Neural cell (in vitro differentiated cells): ENCODE results near the gene PLEKHG3. TPM values are rescaled to one million over a fixed set of nuclear protein-coding genes. Genes with fewer than 3 reads are reported as not detected.

Source experiments
- H2AFZ ChIP-seq: fragments of 200-600, 300-800 bp; sonication (generic), shearing (Covaris generic); 2 replicates; pipeline ENCODE4 v1.6.0; 2014; ENCODE audit warnings: low read depth, mild to moderate bottlenecking, antibody characterized with exemption, low read length, moderate library complexity
- H3F3A ChIP-seq: fragments of 200-600 bp; shearing (Covaris generic); 2 replicates; pipeline ENCODE4 v1.6.1; 2016; ENCODE audit warnings: mild to moderate bottlenecking, moderate library complexity, mixed read lengths, antibody characterized with exemption, low read length; ENCODE audit not compliant: insufficient read depth, poor library complexity, severe bottlenecking
- H3K27ac ChIP-seq: fragments of 200-600, 300-800 bp; sonication (generic), shearing (Covaris generic); 2 replicates; pipeline ENCODE4 v1.5.1; 2014; ENCODE audit warnings: mild to moderate bottlenecking, low read length, moderate library complexity
- H3K27me3 ChIP-seq: fragments of 300-800, 200-600 bp; sonication (generic), shearing (Covaris generic); 2 replicates; pipeline ENCODE4 v1.6.0; 2014; ENCODE audit warnings: mild to moderate bottlenecking, low read depth, low read length, moderate library complexity; ENCODE audit not compliant: insufficient read depth
- H3K36me3 ChIP-seq: fragments of 300-800, 200-600 bp; sonication (generic), shearing (Covaris generic); 2 replicates; pipeline ENCODE4 v1.5.1; 2014; ENCODE audit warnings: mild to moderate bottlenecking, antibody characterized with exemption, low read length, moderate library complexity; ENCODE audit not compliant: insufficient read depth
- H3K4me2 ChIP-seq: fragments of 300-800, 200-600 bp; sonication (generic), shearing (Covaris generic); 2 replicates; pipeline ENCODE4 v1.6.0; 2014; ENCODE audit warnings: mild to moderate bottlenecking, low read length
- H3K4me3 ChIP-seq: fragments of 300-800, 200-600 bp; sonication (generic), shearing (Covaris generic); 2 replicates; pipeline ENCODE4 v1.5.1; 2014; ENCODE audit warnings: mild to moderate bottlenecking, low read length, moderate library complexity
- H3K79me2 ChIP-seq: fragments of 200-600 bp; shearing (Covaris generic); replicated peaks from 2 replicates; pipeline ENCODE4 v1.6.0; 2014; ENCODE audit warnings: mild to moderate bottlenecking, low read length, moderate library complexity; ENCODE audit not compliant: insufficient read depth
- H3K9ac ChIP-seq: fragments of 300-800, 200-600 bp; sonication (generic), shearing (Covaris generic); 2 replicates; pipeline ENCODE4 v1.6.1; 2016; ENCODE audit warnings: mild to moderate bottlenecking, low read length, mixed read lengths
- H3K9me2 ChIP-seq: fragments of 200-600 bp; shearing (Covaris generic); 2 replicates; pipeline ENCODE4 v1.6.1; 2016; ENCODE audit warnings: mild to moderate bottlenecking, low read length, mixed read lengths; ENCODE audit not compliant: insufficient read depth
- H3K9me3 ChIP-seq: fragments of 200-600, 300-800 bp; sonication (generic), shearing (Covaris generic); 2 replicates; pipeline ENCODE4 v1.6.1; 2016; ENCODE audit warnings: mild to moderate bottlenecking, mixed run types, low read length, moderate library complexity, mixed read lengths
- H4K20me1 ChIP-seq: fragments of 200-600 bp; shearing (Covaris generic); 2 replicates; pipeline ENCODE4 v1.6.1; 2016; ENCODE audit warnings: mild to moderate bottlenecking, mixed run types; ENCODE audit not compliant: insufficient read depth
- CTCF ChIP-seq: fragments of 450-650 bp; IDR thresholded peaks from 2 replicates; pipeline ENCODE4 v1.5.1; 2014; ENCODE audit warnings: antibody characterized with exemption, mild to moderate bottlenecking, moderate library complexity; ENCODE audit not compliant: poor library complexity, severe bottlenecking
- EP300 ChIP-seq: fragments of 450-650 bp; conservative IDR thresholded peaks from 2 replicates; pipeline ENCODE4 v1.6.1; 2014; ENCODE audit warnings: antibody characterized with exemption, mild to moderate bottlenecking, moderate library complexity; ENCODE audit not compliant: poor library complexity, severe bottlenecking
- EZH2 ChIP-seq: fragments of 200-600, 300-800 bp; shearing (Covaris generic), sonication (generic); IDR thresholded peaks from 2 replicates; pipeline ENCODE4 v1.6.1; 2014; ENCODE audit warnings: antibody characterized with exemption, low read length, borderline replicate concordance, mild to moderate bottlenecking; ENCODE audit not compliant: insufficient read depth, poor library complexity, severe bottlenecking
- MXI1 ChIP-seq: fragments of 450-650 bp; conservative IDR thresholded peaks from 2 replicates; pipeline ENCODE4 v1.6.1; 2014; ENCODE audit warnings: antibody characterized with exemption, mild to moderate bottlenecking; ENCODE audit not compliant: poor library complexity, severe bottlenecking
- POLR2AphosphoS5 ChIP-seq: IDR thresholded peaks from 2 replicates; pipeline ENCODE4 v1.6.1; 2012
- RAD21 ChIP-seq: fragments of 450-650 bp; conservative IDR thresholded peaks from 2 replicates; pipeline ENCODE4 v1.6.1; 2014; ENCODE audit warnings: antibody characterized with exemption, mild to moderate bottlenecking, moderate library complexity
- REST ChIP-seq: IDR thresholded peaks from 2 replicates; pipeline ENCODE4 v1.6.1; 2012; ENCODE audit warnings: borderline replicate concordance
- SMC3 ChIP-seq: fragments of 450-650 bp; conservative IDR thresholded peaks from 2 replicates; pipeline ENCODE4 v1.6.1; 2014; ENCODE audit warnings: antibody characterized with exemption, mild to moderate bottlenecking, moderate library complexity; ENCODE audit not compliant: poor library complexity
- TAF1 ChIP-seq: IDR thresholded peaks from 2 replicates; pipeline ENCODE4 v1.6.1; 2012; ENCODE audit warnings: low read depth
- polyA plus RNA-seq: library from polyadenylated mRNA; depleted of rRNA; stranded (reverse); fragments of >200 nt; gene quantifications from 2 replicates; pipeline ENCODE4 v1.2.3, GENCODE V29; 2014

Gene PLEKHG3
- polyA plus RNA-seq, 1 donor from 2014 or later, result 15.8 TPM

- Histone ChIP-seq H3K36me3 (no peaks in the 10 kb centered on the region), H3K27ac (no peak overlapping the region), H3K27me3 (no peaks in the 10 kb centered on the region), H3F3A (no peaks in the 10 kb centered on the region), H3K9ac (no peak overlapping the region), H2AFZ (no peak overlapping the region), H4K20me1 (no peaks in the 10 kb centered on the region), H3K79me2 (no peaks in the 10 kb centered on the region), H3K9me3 (no peaks in the 10 kb centered on the region), H3K4me3 (no peak overlapping the region), H3K4me2 (no peak overlapping the region), H3K9me2 (no peaks in the 10 kb centered on the region)
- TF ChIP-seq EZH2 (no peak), CTCF (no peak), MXI1 (no peak), TAF1 (no peak), EP300 (no peak), SMC3 (no peak), RAD21 (no peak), REST (no peak), POLR2AphosphoS5 (no peak)
These were observed 50.5 kb downstream of the PLEKHG3 start for GRCh38 chr14:64754685-64755084.

GRCh38 chr14:64755781-64756221 lies 51.6 kb downstream of the PLEKHG3 start:
- Histone ChIP-seq H3K9ac (no peak overlapping the region), H3K9me2 (no peaks in the 10 kb centered on the region), H3K79me2 (no peaks in the 10 kb centered on the region), H3K9me3 (no peaks in the 10 kb centered on the region), H4K20me1 (no peaks in the 10 kb centered on the region), H2AFZ (no peak overlapping the region), H3K27ac (no peak overlapping the region), H3K4me2 (no peak overlapping the region), H3K27me3 (no peaks in the 10 kb centered on the region), H3F3A (no peaks in the 10 kb centered on the region), H3K4me3 (no peak overlapping the region), H3K36me3 (no peaks in the 10 kb centered on the region)
- TF ChIP-seq RAD21 (no peak), TAF1 (no peak), EP300 (no peak), CTCF (no peak), SMC3 (no peak), REST (no peak), EZH2 (no peak), MXI1 (no peak), POLR2AphosphoS5 (no peak)
